Prostate gland (tissue), 2 donors: ENCODE results near the gene PLA2G12B. TPM values are rescaled to one million over a fixed set of nuclear protein-coding genes. Genes with fewer than 3 reads are reported as not detected.

Experiments
- DNase-seq: peaks from one replicate; pipeline ENCODE4 v3.0.0-alpha.2; 2019; ENCODE audit warnings: low spot score
- H3K27ac ChIP-seq, 2 donors: fragments of 200-600 bp; sonication (generic); 2 replicates each; pipeline ENCODE4 v1.5.1; 2017 to 2019
- H3K27me3 ChIP-seq: fragments of 200-600 bp; sonication (generic); replicated peaks from 2 replicates; pipeline ENCODE4 v1.5.1; 2019; ENCODE audit not compliant: insufficient read depth
- H3K36me3 ChIP-seq, 2 donors: fragments of 200-600 bp; sonication (generic); 1 replicate in 1 of 2; 2 replicates in 1 of 2; pipeline versions ENCODE4 v1.5.1 to v1.8.1; 2017 to 2019
- H3K4me1 ChIP-seq: fragments of 200-600 bp; sonication (generic); replicated peaks from 2 replicates; pipeline ENCODE4 v1.5.1; 2019
- H3K4me3 ChIP-seq, 2 donors: fragments of 200-600 bp; sonication (generic); 2 replicates each; pipeline ENCODE4 v1.5.1; 2017 to 2019
- H3K9me3 ChIP-seq: fragments of 200-600 bp; sonication (generic); 2 replicates; pipeline ENCODE4 v1.5.1; 2017
- POLR2A ChIP-seq: fragments of 450-650 bp; IDR thresholded peaks from one replicate; pipeline ENCODE4 v1.6.1; 2016; ENCODE audit warnings: antibody characterized with exemption, mild to moderate bottlenecking
- POLR2AphosphoS5 ChIP-seq: sonication (generic); formaldehyde crosslinking; IDR thresholded peaks from one replicate; pipeline ENCODE4 v1.6.1; 2017; ENCODE audit warnings: antibody characterized with exemption
- WGBS: methylation state at CpG from one replicate; pipeline ENCODE4 v1.1.5; 2018; 5-methylcytosine and 5-hydroxymethylcytosine counted together
- intact Hi-C: fragments of 100-400 bp; cut with DNase I; formaldehyde crosslinking; loops from one replicate; pipeline ENCODE4 v1.14.2; 2022
- total RNA-seq, 2 donors: library from RNA; depleted of rRNA; stranded (reverse); fragments of >200 nt; gene quantifications; one replicate each; pipeline ENCODE4 v1.1.0, GENCODE V29; 2016
- TF ChIP-seq, protein P1 (sequence below), 4 experiments: fragments of 200-600 bp in 2 of 4; fragments of 450-650 bp in 2 of 4; sonication (generic) in 2 of 4; IDR thresholded peaks; 1 replicate in 3 of 4; 2 replicates in 1 of 4; pipeline ENCODE4 v1.5.1; 2016 to 2019; ENCODE audit warnings: antibody characterized with exemption in 4 of 4, mild to moderate bottlenecking in 2 of 4, moderate library complexity in 2 of 4

PLA2G12B gene
- total RNA-seq, 2 donors from 2014 or later, result not detected

DNA sequence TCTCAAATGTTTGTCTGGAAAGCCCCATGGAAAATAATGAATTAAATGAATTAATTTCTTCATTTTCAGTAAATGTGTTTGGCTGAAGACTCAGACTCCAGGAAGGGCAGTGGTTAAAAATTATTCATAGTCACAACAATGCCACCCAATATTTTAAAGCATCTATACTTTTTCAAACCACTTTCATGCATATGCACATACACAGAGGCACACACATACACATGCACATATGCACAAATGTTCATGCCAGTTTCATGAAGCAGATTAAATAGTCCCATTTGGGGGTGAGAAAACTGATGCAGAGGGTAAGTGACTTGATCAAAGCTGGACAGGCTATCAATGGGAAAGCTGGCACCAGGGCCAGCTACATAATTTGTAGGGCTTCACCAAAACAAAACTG, 1.4 kb upstream of the PLA2G12B start:
- intact Hi-C loops, result no loop called here
- no peak for TF ChIP-seq POLR2AphosphoS5
- no peak for TF ChIP-seq POLR2A
- TF ChIP-seq, protein P1, sequence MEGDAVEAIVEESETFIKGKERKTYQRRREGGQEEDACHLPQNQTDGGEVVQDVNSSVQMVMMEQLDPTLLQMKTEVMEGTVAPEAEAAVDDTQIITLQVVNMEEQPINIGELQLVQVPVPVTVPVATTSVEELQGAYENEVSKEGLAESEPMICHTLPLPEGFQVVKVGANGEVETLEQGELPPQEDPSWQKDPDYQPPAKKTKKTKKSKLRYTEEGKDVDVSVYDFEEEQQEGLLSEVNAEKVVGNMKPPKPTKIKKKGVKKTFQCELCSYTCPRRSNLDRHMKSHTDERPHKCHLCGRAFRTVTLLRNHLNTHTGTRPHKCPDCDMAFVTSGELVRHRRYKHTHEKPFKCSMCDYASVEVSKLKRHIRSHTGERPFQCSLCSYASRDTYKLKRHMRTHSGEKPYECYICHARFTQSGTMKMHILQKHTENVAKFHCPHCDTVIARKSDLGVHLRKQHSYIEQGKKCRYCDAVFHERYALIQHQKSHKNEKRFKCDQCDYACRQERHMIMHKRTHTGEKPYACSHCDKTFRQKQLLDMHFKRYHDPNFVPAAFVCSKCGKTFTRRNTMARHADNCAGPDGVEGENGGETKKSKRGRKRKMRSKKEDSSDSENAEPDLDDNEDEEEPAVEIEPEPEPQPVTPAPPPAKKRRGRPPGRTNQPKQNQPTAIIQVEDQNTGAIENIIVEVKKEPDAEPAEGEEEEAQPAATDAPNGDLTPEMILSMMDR (IDR thresholded peaks at IDR 0.05), result no peak
- Histone ChIP-seq H3K4me3 (no peak overlapping the region), H3K27me3 (no peaks in the 10 kb centered on the region), H3K36me3 (no peaks in the 10 kb centered on the region), H3K27ac (no peak overlapping the region), H3K4me1 (no peaks in the 10 kb centered on the region), H3K9me3 (no peaks in the 10 kb centered on the region)
- no peak for DNase-seq

DNA sequence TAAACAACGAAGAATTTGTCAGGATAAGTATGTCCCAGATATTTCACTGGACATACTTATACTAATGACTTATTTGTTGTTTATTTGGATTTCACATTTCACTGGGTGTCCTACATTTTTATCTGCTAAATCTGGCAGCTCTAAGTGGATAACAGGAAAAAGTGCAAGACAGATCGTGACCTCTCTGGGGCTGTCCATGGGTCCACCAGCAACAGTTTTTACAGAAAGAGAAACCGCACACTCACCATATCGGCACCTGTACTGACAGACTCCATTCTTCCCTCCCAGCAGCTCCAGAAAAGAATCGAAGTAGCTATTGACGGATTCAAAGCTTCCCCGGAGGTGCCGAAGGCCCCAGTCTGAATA, 393 bp downstream of the PLA2G12B start:
- Histone ChIP-seq H3K27ac (no peak overlapping the region), H3K9me3 (no peaks in the 10 kb centered on the region), H3K4me3 (no peak overlapping the region), H3K36me3 (no peaks in the 10 kb centered on the region), H3K4me1 (no peaks in the 10 kb centered on the region), H3K27me3 (no peaks in the 10 kb centered on the region)
- intact Hi-C loops, result no loop called here
- DNase-seq, result no peak
- TF ChIP-seq, protein P1 (IDR thresholded peaks at IDR 0.05), result no peak
- TF ChIP-seq POLR2A, result no peak
- no peak for TF ChIP-seq POLR2AphosphoS5
- 81% methylated on average over 8 of the region's 8 CpGs for WGBS

- H3K9me3 ChIP-seq, result no peaks in the 10 kb centered on the region
- TF ChIP-seq POLR2AphosphoS5, result no peak
- TF ChIP-seq, protein P1 (IDR thresholded peaks at IDR 0.05), result no peak
- no peak for TF ChIP-seq POLR2A
- no peak overlapping the region for H3K4me3 ChIP-seq
- H3K27me3 ChIP-seq, result no peaks in the 10 kb centered on the region
- H3K36me3 ChIP-seq, result no peaks in the 10 kb centered on the region
- DNase-seq, result no peak
- H3K4me1 ChIP-seq, result no peaks in the 10 kb centered on the region
- H3K27ac ChIP-seq, result no peak overlapping the region
- 46% methylated on average over 8 of the region's 8 CpGs for WGBS
- intact Hi-C loops, result no loop called here
These were observed 919 bp downstream of the PLA2G12B start for GRCh38 chr10:72953687-72954086.

DNA sequence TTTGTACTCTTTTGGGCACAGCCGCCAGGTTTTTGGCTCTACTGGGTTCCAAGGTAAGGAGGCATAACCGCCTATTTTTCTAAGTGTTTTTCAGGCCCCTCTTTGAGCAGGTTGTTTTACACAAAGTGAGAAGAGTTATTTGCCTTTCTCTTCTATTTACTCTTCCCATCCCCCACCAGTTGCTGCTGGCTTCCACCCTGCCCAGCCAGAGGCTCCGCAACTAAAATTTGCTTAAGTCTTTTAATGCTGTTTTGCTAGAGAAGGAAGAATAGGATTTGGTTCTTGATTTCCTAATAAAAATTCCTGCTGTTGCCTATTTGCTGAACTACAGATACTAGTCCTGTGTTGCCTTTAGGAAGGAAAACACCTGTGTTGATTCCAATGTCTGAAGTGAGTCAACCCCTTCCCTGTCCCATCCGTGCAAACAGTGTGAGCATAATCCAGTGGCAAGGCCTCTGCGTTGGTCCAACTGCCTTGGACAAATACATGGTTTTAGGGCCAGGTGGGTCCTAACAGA, 1.9 kb downstream of the PLA2G12B start:
- Histone ChIP-seq H3K36me3 (no peaks in the 10 kb centered on the region), H3K27ac (peak overlapping the region in 1 of 2 donors; percentile 33), H3K27me3 (no peaks in the 10 kb centered on the region), H3K9me3 (no peaks in the 10 kb centered on the region), H3K4me3 (no peak overlapping the region), H3K4me1 (no peaks in the 10 kb centered on the region)
- no peak for TF ChIP-seq POLR2AphosphoS5
- TF ChIP-seq POLR2A, result no peak
- TF ChIP-seq, protein P1 (IDR thresholded peaks at IDR 0.05), result no peak
- WGBS, result 39% methylated on average over 5 of the region's 5 CpGs
- intact Hi-C loops, result no loop called here
- DNase-seq, result no peak

- H3K27ac ChIP-seq, result peak overlapping the region in 1 of 2 donors; percentile 33
- no peaks in the 10 kb centered on the region for H3K36me3 ChIP-seq
- no peaks in the 10 kb centered on the region for H3K9me3 ChIP-seq
- no peak overlapping the region for H3K4me3 ChIP-seq
- no peaks in the 10 kb centered on the region for H3K4me1 ChIP-seq
- WGBS, result 62% methylated on average over 6 of the region's 6 CpGs
- intact Hi-C loops, result no loop called here
- TF ChIP-seq POLR2A, result no peak
- no peak for TF ChIP-seq POLR2AphosphoS5
- TF ChIP-seq, protein P1 (IDR thresholded peaks at IDR 0.05), result no peak
- H3K27me3 ChIP-seq, result no peaks in the 10 kb centered on the region
- DNase-seq, result no peak
These were observed 2.4 kb downstream of the PLA2G12B start for GRCh38 chr10:72952189-72952588.
